ENCODE results near the gene DGKE. TPM values are rescaled to one million over a fixed set of nuclear protein-coding genes. Genes with fewer than 3 reads are reported as not detected.
A peak's percentile ranks its signal among the peaks of the same experiment; 100 is the strongest.

The DGKE gene
- total and polyA plus RNA-seq, 2 experiments from 2014 or later = 1.2 to 5.5 TPM

DNA sequence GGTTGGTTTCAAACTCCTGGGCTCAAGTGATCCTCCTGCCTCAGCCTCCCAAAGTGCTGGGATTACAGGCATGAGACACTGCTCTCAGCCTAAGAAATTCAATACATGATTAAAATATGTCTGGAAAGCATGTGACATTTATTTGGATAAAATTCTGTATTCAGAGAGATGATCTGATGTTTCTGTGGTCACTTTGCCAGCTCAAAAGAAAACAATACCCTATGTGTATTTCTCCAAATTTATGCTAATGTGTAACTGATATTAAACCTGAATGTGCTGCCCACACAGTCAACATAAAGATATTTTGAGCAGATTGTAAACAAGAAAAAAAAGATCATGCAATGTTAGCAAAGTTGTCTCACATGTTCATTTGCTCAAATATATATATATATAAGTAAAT, 16.9 kb upstream of the DGKE start:
- Histone ChIP-seq H3K4me2 (no peak overlapping the region), H3K79me2 (no peaks in the 10 kb centered on the region), H3K27me3 (no peaks in the 10 kb centered on the region), H3K4me1 (ENCODE audit: insufficient read depth) (no peaks in the 10 kb centered on the region), H3K4me3 (no peak overlapping the region), H3K27ac (no peak overlapping the region), H4K20me1 (ENCODE audit: insufficient read depth, poor library complexity, severe bottlenecking) (no peaks in the 10 kb centered on the region), H3K9me3 (ENCODE audit: low read depth) (no peaks in the 10 kb centered on the region), H3K9me2 (replicated peaks; ENCODE audit: insufficient read depth) (no peaks in the 10 kb centered on the region), H2AFZ (no peak overlapping the region), H3K36me3 (replicated peaks; ENCODE audit: insufficient read depth, low read depth) (no peaks in the 10 kb centered on the region)
- TF ChIP-seq EZH2 (IDR thresholded peaks at IDR 0.05; ENCODE audit: borderline replicate concordance) (no peak), CTCF (IDR thresholded peaks at IDR 0.05; ENCODE audit: poor library complexity) (no peak), EZH2phosphoT487 (IDR thresholded peaks at IDR 0.05; ENCODE audit: low read depth, severe bottlenecking, unreplicated experiment) (no peak)
- no peak for DNase-seq (ENCODE audit: low spot score)

- no peak overlapping the region for H3K4me3 ChIP-seq
- TF ChIP-seq CTCF (IDR thresholded peaks at IDR 0.05; ENCODE audit: poor library complexity) = no peak
- no peak for TF ChIP-seq EZH2phosphoT487 (IDR thresholded peaks at IDR 0.05; ENCODE audit: low read depth, severe bottlenecking, unreplicated experiment)
- TF ChIP-seq EZH2 (IDR thresholded peaks at IDR 0.05; ENCODE audit: borderline replicate concordance) = no peak
- WGBS (ENCODE audit: low lambda C conversion rate, missing lambda C conversion rate) = 96% methylated on average over 2 of the region's 2 CpGs
- H3K27ac ChIP-seq = no peak overlapping the region
- no peak overlapping the region for H3K4me2 ChIP-seq
- DNase-seq (ENCODE audit: low spot score) = no peak
- H2AFZ ChIP-seq = no peak overlapping the region
- H3K79me2 ChIP-seq = no peaks in the 10 kb centered on the region
- H3K9me3 ChIP-seq (ENCODE audit: low read depth) = no peaks in the 10 kb centered on the region
- H3K9me2 ChIP-seq (replicated peaks; ENCODE audit: insufficient read depth) = no peaks in the 10 kb centered on the region
- no peaks in the 10 kb centered on the region for H3K27me3 ChIP-seq
- no peaks in the 10 kb centered on the region for H4K20me1 ChIP-seq (ENCODE audit: insufficient read depth, poor library complexity, severe bottlenecking)
- H3K36me3 ChIP-seq (replicated peaks; ENCODE audit: insufficient read depth, low read depth) = no peaks in the 10 kb centered on the region
- H3K4me1 ChIP-seq (ENCODE audit: insufficient read depth) = no peaks in the 10 kb centered on the region
Measured at GRCh38 chr17:56819030-56819429, 14.9 kb upstream of the DGKE start.

DNA sequence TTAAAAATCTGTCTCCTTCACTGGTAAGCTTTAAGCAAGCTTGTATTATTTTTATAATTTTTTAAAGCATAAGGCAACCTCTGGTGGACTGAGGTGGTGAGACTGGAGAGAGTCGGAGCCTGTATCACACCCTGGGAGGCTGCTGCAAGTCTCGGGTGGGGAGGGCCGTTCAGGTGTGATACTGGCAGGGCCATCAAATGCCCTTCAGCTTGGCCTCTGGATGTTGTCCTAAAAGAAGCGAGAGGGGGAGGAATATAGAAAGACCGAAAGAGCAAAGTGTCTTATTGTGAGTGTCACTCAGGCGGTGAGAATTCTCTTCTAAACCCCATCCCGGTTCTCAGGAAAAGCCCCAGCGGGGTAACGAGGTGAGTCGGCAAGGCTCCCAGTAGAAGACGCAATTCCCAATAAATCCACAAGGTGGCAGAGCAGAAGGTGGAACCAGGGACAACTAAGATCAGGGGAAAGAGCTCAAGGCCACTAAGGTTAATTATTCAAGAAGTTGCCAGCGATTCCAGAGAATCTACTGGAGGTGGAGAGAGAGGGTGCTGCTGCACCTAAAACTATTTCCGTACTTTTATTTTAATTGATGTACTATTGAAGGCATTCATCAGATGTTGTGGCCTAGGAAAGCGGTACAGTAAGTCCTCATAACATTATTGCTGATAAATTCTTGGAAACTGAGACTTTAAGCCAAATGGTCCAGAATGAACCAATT, 14.4 kb upstream of the DGKE start:
- Histone ChIP-seq H3K9me2 (replicated peaks; ENCODE audit: insufficient read depth) (no peaks in the 10 kb centered on the region), H3K79me2 (no peaks in the 10 kb centered on the region), H4K20me1 (ENCODE audit: insufficient read depth, poor library complexity, severe bottlenecking) (no peaks in the 10 kb centered on the region), H3K4me2 (peak overlapping the region; percentile 49), H3K4me1 (ENCODE audit: insufficient read depth) (no peaks in the 10 kb centered on the region), H3K27ac (no peak overlapping the region), H3K27me3 (no peaks in the 10 kb centered on the region), H3K9me3 (ENCODE audit: low read depth) (no peaks in the 10 kb centered on the region), H2AFZ (peak overlapping the region; percentile 34), H3K4me3 (no peak overlapping the region), H3K36me3 (replicated peaks; ENCODE audit: insufficient read depth, low read depth) (no peaks in the 10 kb centered on the region)
- WGBS (ENCODE audit: low lambda C conversion rate, missing lambda C conversion rate) = 27% methylated on average over 14 of the region's 14 CpGs
- TF ChIP-seq CTCF (IDR thresholded peaks at IDR 0.05; ENCODE audit: poor library complexity) = peak; percentile 81
- TF ChIP-seq EZH2phosphoT487 (IDR thresholded peaks at IDR 0.05; ENCODE audit: low read depth, severe bottlenecking, unreplicated experiment) = no peak
- peak; percentile 85 for DNase-seq (ENCODE audit: low spot score)
